ENCODE results near the gene TEF. TPM values are rescaled to one million over a fixed set of nuclear protein-coding genes. Genes with fewer than 3 reads are reported as not detected.

The TEF gene
- total and polyA plus RNA-seq, 9 of the 15 experiments (the other 6 are each of a cell fraction or from before 2014, with no cell fraction given) = 0.04 to 3.1 (median 1.2) TPM

GRCh38 chr22:41446639-41447434, 65.1 kb downstream of the TEF start, which contains the start of gene TOB2 (continued):
- TF ChIP-seq, protein P1, sequence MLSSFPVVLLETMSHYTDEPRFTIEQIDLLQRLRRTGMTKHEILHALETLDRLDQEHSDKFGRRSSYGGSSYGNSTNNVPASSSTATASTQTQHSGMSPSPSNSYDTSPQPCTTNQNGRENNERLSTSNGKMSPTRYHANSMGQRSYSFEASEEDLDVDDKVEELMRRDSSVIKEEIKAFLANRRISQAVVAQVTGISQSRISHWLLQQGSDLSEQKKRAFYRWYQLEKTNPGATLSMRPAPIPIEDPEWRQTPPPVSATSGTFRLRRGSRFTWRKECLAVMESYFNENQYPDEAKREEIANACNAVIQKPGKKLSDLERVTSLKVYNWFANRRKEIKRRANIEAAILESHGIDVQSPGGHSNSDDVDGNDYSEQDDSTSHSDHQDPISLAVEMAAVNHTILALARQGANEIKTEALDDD (IDR thresholded peaks at IDR 0.05) = no peak
- TF ChIP-seq SREBF2 (CRISPR knock-in tag; IDR thresholded peaks at IDR 0.05) (no peak), NCOA4 (IDR thresholded peaks at IDR 0.05; ENCODE audit: partially characterized antibody) (no peak), ZBTB49 (CRISPR knock-in tag; IDR thresholded peaks at IDR 0.05; ENCODE audit: borderline replicate concordance) (peak; percentile 75; the same call in 1 of the 2 replicates), NUFIP1 (IDR thresholded peaks at IDR 0.05; ENCODE audit: partially characterized antibody) (no peak), FOXJ2 (tag; IDR thresholded peaks at IDR 0.05) (no peak), ILF3 (IDR thresholded peaks at IDR 0.05; ENCODE audit: borderline replicate concordance) (no peak; the same call in 1 of the 2 replicates), MTA2 (IDR thresholded peaks at IDR 0.05; ENCODE audit: low read depth) (0 out of 2 replicates have a peak, but pooled peaks have one; percentile 13), ZNF311 (CRISPR knock-in tag; IDR thresholded peaks at IDR 0.05) (no peak), SETDB1 (IDR thresholded peaks at IDR 0.05; ENCODE audit: low read length) (no peak), CSDE1 (IDR thresholded peaks at IDR 0.05) (no peak; a peak in 1 of 4 replicates), RBM39 (optimal IDR thresholded peaks at IDR 0.05; ENCODE audit: low read depth, low read length) (no peak)
- TF ChIP-seq, protein P2, sequence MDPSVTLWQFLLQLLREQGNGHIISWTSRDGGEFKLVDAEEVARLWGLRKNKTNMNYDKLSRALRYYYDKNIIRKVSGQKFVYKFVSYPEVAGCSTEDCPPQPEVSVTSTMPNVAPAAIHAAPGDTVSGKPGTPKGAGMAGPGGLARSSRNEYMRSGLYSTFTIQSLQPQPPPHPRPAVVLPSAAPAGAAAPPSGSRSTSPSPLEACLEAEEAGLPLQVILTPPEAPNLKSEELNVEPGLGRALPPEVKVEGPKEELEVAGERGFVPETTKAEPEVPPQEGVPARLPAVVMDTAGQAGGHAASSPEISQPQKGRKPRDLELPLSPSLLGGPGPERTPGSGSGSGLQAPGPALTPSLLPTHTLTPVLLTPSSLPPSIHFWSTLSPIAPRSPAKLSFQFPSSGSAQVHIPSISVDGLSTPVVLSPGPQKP (CRISPR knock-in tag; IDR thresholded peaks at IDR 0.05) = no peak
- TF ChIP-seq, protein P3, sequence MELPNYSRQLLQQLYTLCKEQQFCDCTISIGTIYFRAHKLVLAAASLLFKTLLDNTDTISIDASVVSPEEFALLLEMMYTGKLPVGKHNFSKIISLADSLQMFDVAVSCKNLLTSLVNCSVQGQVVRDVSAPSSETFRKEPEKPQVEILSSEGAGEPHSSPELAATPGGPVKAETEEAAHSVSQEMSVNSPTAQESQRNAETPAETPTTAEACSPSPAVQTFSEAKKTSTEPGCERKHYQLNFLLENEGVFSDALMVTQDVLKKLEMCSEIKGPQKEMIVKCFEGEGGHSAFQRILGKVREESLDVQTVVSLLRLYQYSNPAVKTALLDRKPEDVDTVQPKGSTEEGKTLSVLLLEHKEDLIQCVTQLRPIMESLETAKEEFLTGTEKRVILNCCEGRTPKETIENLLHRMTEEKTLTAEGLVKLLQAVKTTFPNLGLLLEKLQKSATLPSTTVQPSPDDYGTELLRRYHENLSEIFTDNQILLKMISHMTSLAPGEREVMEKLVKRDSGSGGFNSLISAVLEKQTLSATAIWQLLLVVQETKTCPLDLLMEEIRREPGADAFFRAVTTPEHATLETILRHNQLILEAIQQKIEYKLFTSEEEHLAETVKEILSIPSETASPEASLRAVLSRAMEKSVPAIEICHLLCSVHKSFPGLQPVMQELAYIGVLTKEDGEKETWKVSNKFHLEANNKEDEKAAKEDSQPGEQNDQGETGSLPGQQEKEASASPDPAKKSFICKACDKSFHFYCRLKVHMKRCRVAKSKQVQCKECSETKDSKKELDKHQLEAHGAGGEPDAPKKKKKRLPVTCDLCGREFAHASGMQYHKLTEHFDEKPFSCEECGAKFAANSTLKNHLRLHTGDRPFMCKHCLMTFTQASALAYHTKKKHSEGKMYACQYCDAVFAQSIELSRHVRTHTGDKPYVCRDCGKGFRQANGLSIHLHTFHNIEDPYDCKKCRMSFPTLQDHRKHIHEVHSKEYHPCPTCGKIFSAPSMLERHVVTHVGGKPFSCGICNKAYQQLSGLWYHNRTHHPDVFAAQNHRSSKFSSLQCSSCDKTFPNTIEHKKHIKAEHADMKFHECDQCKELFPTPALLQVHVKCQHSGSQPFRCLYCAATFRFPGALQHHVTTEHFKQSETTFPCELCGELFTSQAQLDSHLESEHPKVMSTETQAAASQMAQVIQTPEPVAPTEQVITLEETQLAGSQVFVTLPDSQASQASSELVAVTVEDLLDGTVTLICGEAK (IDR thresholded peaks at IDR 0.05) = peak; percentile 59
- TF ChIP-seq, protein P3 (CRISPR knock-in tag; IDR thresholded peaks at IDR 0.05) = no peak
